Left lung (tissue), 14 donors: ENCODE data around the gene SF3B3. TPM values are rescaled to one million over a fixed set of nuclear protein-coding genes. Genes with fewer than 3 reads are reported as not detected.

Source experiments
- ATAC-seq: fragments of 200-7000 bp; cut with Tn5 transposase; one replicate; pipeline ENCODE4 v1.9.1; 2020; ENCODE audit warnings: moderate library complexity
- DNase-seq, 4 donors: peaks; one replicate each; pipeline ENCODE4 v3.0.0-alpha.2; 2013 to 2020
- H3K27ac ChIP-seq, 2 donors: fragments of 200-600 bp; sonication (generic) in 1 of 2; one replicate each; pipeline versions ENCODE4 v1.5.0 to v1.8.0; 2020 to 2021
- H3K27me3 ChIP-seq, 2 donors: fragments of 200-600 bp; sonication (generic) in 1 of 2; one replicate each; pipeline versions ENCODE4 v1.5.0 to v1.8.0; 2020 to 2021
- H3K36me3 ChIP-seq, 2 donors: fragments of 200-600 bp; sonication (generic) in 1 of 2; one replicate each; pipeline versions ENCODE4 v1.5.0 to v1.8.0; 2020 to 2021
- H3K4me1 ChIP-seq, 2 donors: fragments of 200-600 bp; one replicate each; pipeline ENCODE4 v1.8.0; 2021
- H3K4me3 ChIP-seq, 2 donors: fragments of 200-600 bp; sonication (generic) in 1 of 2; one replicate each; pipeline versions ENCODE4 v1.5.0 to v1.8.0; 2020 to 2021; ENCODE audit warnings: mild to moderate bottlenecking in 1 of 2
- H3K9me3 ChIP-seq, 2 donors: fragments of 200-600 bp; sonication (generic) in 1 of 2; one replicate each; pipeline versions ENCODE4 v1.5.0 to v1.8.0; 2020 to 2021
- CTCF ChIP-seq, 2 donors: fragments of 200-600 bp; sonication (generic) in 1 of 2; IDR thresholded peaks; one replicate each; pipeline versions ENCODE4 v1.5.0 to v1.8.0; 2021; ENCODE audit warnings: antibody characterized with exemption in 2 of 2
- intact Hi-C, 2 donors: fragments of 100-400 bp; cut with DNase I; formaldehyde crosslinking; loops; one replicate each; pipeline versions ENCODE4 v1.11.2 to v1.14.2; 2022
- long read RNA-seq, 12 donors: library from polyadenylated mRNA in 2 of 12; unstranded in 2 of 12; transcript quantifications; one replicate each; pipeline ENCODE4 v2.0.0 and lab custom pipeline, GENCODE V29; 2019 to 2026
- polyA plus RNA-seq, 6 donors: library from polyadenylated mRNA; unstranded; fragments of 120-200 nt; gene quantifications; one replicate each; pipeline ENCODE4 v1.2.1, GENCODE V29; 2013; ENCODE audit not compliant: insufficient read length in 6 of 6
- total RNA-seq, 2 donors: library from RNA; stranded (reverse); fragmentation: NEBNext Ultra II Directional; extraction: Animal tissue kit (Norgen Biotek cat#: 25700); gene quantifications; one replicate each; pipeline ENCODE4 v1.2.1, GENCODE V29; 2021
- donor health status: DM: no; HTN: yes; CAD: no.
- donor health status: DM: no; HTN: no; CAD: no.

Gene SF3B3
- total RNA-seq, result 100 to 1,000 TPM; 210 to 255 TPM
- polyA plus RNA-seq, result 100 to 1,000 TPM; 331 to 396 (median 375) TPM
- long read RNA-seq, donor 1, full-length matches to known transcripts, result 25 of 127 reads
- long read RNA-seq, donor 1, partial matches to known transcripts, result 102 of 127 reads
- long read RNA-seq, donor 1, other reads (novel, unspliced or antisense), result 0 of 127 reads
- long read RNA-seq, donor 2, full-length matches to known transcripts, result 22 of 84 reads
- long read RNA-seq, donor 2, partial matches to known transcripts, result 62 of 84 reads
- long read RNA-seq, donor 2, other reads (novel, unspliced or antisense), result 0 of 84 reads
- long read RNA-seq, donor 3, full-length matches to known transcripts, result 12 of 35 reads
- long read RNA-seq, donor 3, partial matches to known transcripts, result 23 of 35 reads
- long read RNA-seq, donor 3, other reads (novel, unspliced or antisense), result 0 of 35 reads
- long read RNA-seq, donor 4, full-length matches to known transcripts, result 2 of 8 reads
- long read RNA-seq, donor 4, partial matches to known transcripts, result 6 of 8 reads
- long read RNA-seq, donor 4, other reads (novel, unspliced or antisense), result 0 of 8 reads
- long read RNA-seq, donor 5, full-length matches to known transcripts, result 12 of 63 reads
- long read RNA-seq, donor 5, partial matches to known transcripts, result 51 of 63 reads
- long read RNA-seq, donor 5, other reads (novel, unspliced or antisense), result 0 of 63 reads
- long read RNA-seq, donor 6, full-length matches to known transcripts, result 21 of 42 reads
- long read RNA-seq, donor 6, partial matches to known transcripts, result 21 of 42 reads
- long read RNA-seq, donor 6, other reads (novel, unspliced or antisense), result 0 of 42 reads
- long read RNA-seq, donor 7, full-length matches to known transcripts, result 10 of 16 reads
- long read RNA-seq, donor 7, partial matches to known transcripts, result 6 of 16 reads
- long read RNA-seq, donor 7, other reads (novel, unspliced or antisense), result 0 of 16 reads
- long read RNA-seq, donor 8, full-length matches to known transcripts, result 16 of 60 reads
- long read RNA-seq, donor 8, partial matches to known transcripts, result 44 of 60 reads
- long read RNA-seq, donor 8, other reads (novel, unspliced or antisense), result 0 of 60 reads
- long read RNA-seq, donor 9, result 0 reads
- long read RNA-seq, donor 10, partial matches to known transcripts, result 1 of 1 reads
- long read RNA-seq, donor 10, other reads (novel, unspliced or antisense), result 0 of 1 reads
- long read RNA-seq, donor 11, result 0 reads
- long read RNA-seq, donor 12, full-length matches to known transcripts, result 11 of 47 reads
- long read RNA-seq, donor 12, partial matches to known transcripts, result 36 of 47 reads
- long read RNA-seq, donor 12, other reads (novel, unspliced or antisense), result 0 of 47 reads

GRCh38 chr16:70523743-70524398 is at the start of gene SF3B3:
TSS of gene SF3B3 (plus strand) at chr16:70523816. CDS start at chr16:70526657, 2,841 bp downstream.
- peaks cover 18 to 66% of the 10 kb centered on the region in 2 donors for H3K4me1 ChIP-seq
- H3K27ac ChIP-seq, result peak within 1 kb of the TSS; percentile 77 to 85
- no peak for TF ChIP-seq CTCF (IDR thresholded peaks at IDR 0.05)
- ATAC-seq (peak; percentile 84), DNase-seq (peak in 3 of 4 donors; percentile 66 to 86 (median 86))
- intact Hi-C loops, result no loop called here
- H3K4me3 ChIP-seq, result peak within 1 kb of the TSS; percentile 72 to 87
- no peaks in the 10 kb centered on the region for H3K9me3 ChIP-seq
- H3K27me3 ChIP-seq, result no peaks in the 10 kb centered on the region
- peaks cover 0 to 29% of the 10 kb centered on the region in 2 donors for H3K36me3 ChIP-seq

GRCh38 chr16:70474320-70475053 is 49.1 kb upstream of the SF3B3 start:
- no peak for TF ChIP-seq CTCF (IDR thresholded peaks at IDR 0.05)
- H3K27ac ChIP-seq, result no peak overlapping the region
- peaks cover 0 to 58% of the 10 kb centered on the region in 2 donors for H3K36me3 ChIP-seq
- no peaks in the 10 kb centered on the region for H3K9me3 ChIP-seq
- ATAC-seq (no peak), DNase-seq (no peak)
- no peaks in the 10 kb centered on the region for H3K27me3 ChIP-seq
- H3K4me1 ChIP-seq, result peaks cover 0 to 16% of the 10 kb centered on the region in 2 donors
- no peak overlapping the region for H3K4me3 ChIP-seq
- intact Hi-C loops, result loop anchor here in 1 of 2 donors (10.0 kb wide), 1 partner anchor 80 kb away; no protein-coding TSS in a partner anchor

GRCh38 chr16:70475054-70475871 is 48.4 kb upstream of the SF3B3 start:
- Histone ChIP-seq H3K4me1 (peaks cover 0 to 16% of the 10 kb centered on the region in 2 donors), H3K36me3 (peaks cover 0 to 66% of the 10 kb centered on the region in 2 donors)

More at GRCh38 chr16:70475054-70475871, 48.4 kb upstream of the SF3B3 start:
- Histone ChIP-seq H3K9me3 (no peaks in the 10 kb centered on the region), H3K4me3 (no peak overlapping the region), H3K27ac (no peak overlapping the region), H3K27me3 (no peaks in the 10 kb centered on the region)
- no peak for DNase-seq
- no peak for TF ChIP-seq CTCF (IDR thresholded peaks at IDR 0.05)
- intact Hi-C loops, result loop anchor here in 1 of 2 donors (10.0 kb wide), 1 partner anchor 80 kb away; no protein-coding TSS in a partner anchor
- no peak for ATAC-seq
